H1 (cell line): ENCODE data around the gene OR1I1. TPM values are rescaled to one million over a fixed set of nuclear protein-coding genes. Genes with fewer than 3 reads are reported as not detected.

Source experiments
- CTCF ChIA-PET: fragments of 300-600 bp; sonication (Branson Sonifier 250); formaldehyde crosslinking; loops from one replicate; lab custom pipeline; 2021; ENCODE audit not compliant: partially characterized antibody; lab: Charles Lee
- POLR2A ChIA-PET: fragments of 300-600 bp; sonication (Branson Sonifier 250); formaldehyde crosslinking; loops from one replicate; lab custom pipeline; 2021; ENCODE audit warnings: inconsistent platforms; ENCODE audit not compliant: partially characterized antibody; lab: Charles Lee
- DNase-seq, 2 experiments: peaks; one replicate each; pipeline versions ENCODE4 v3.0.0 to v3.0.0-alpha.2; 2010 to 2022; ENCODE audit warnings: low spot score in 2 of 2, low read depth in 1 of 2, mixed read lengths in 1 of 2
- FAIRE-seq: peaks from 2 replicates; lab custom pipeline; 2011; peaks lifted over from hg19 to GRCh38; lab: Jason Lieb, UNC
- H2AFZ ChIP-seq: 2 replicates; pipeline ENCODE4 v1.8.1; 2012; ENCODE audit warnings: low read length, inconsistent platforms
- H2AK5ac ChIP-seq: 2 replicates; pipeline ENCODE4 v1.6.1; 2013; ENCODE audit warnings: low read depth, low read length
- H2BK120ac ChIP-seq: replicated peaks from 2 replicates; pipeline ENCODE3; 2013; ENCODE audit warnings: low read depth, low read length, inconsistent platforms
- H2BK12ac ChIP-seq: 2 replicates; pipeline ENCODE4 v1.6.1; 2013; ENCODE audit warnings: low read depth, low read length
- H2BK15ac ChIP-seq: 2 replicates; pipeline ENCODE4 v1.6.1; 2013; ENCODE audit warnings: low read length
- H2BK20ac ChIP-seq: 2 replicates; pipeline ENCODE4 v1.6.1; 2013; ENCODE audit warnings: low read length
- H2BK5ac ChIP-seq: 2 replicates; pipeline ENCODE4 v1.6.1; 2013; ENCODE audit warnings: low read depth, low read length
- H3K14ac ChIP-seq: 2 replicates; pipeline ENCODE4 v1.6.1; 2013; ENCODE audit warnings: inconsistent platforms; ENCODE audit not compliant: insufficient read length
- H3K18ac ChIP-seq: 2 replicates; pipeline ENCODE4 v1.6.1; 2013; ENCODE audit warnings: low read length; ENCODE audit errors: extremely low read depth
- H3K23ac ChIP-seq: 2 replicates; pipeline ENCODE4 v1.6.1; 2013; ENCODE audit warnings: inconsistent platforms; ENCODE audit not compliant: insufficient read length
- H3K23me2 ChIP-seq: 2 replicates; pipeline ENCODE4 v1.6.1; 2013; ENCODE audit warnings: low read depth, low read length
- H3K27ac ChIP-seq: 2 replicates; pipeline ENCODE4 v1.6.1; 2011; ENCODE audit warnings: low read depth, low read length, inconsistent platforms
- H3K27me3 ChIP-seq, 4 experiments: replicated peaks in 1 of 4; 1 replicate in 1 of 4; 2 replicates in 3 of 4; pipeline versions ENCODE4 v1.6.1 to v1.8.1; 2011 to 2013; ENCODE audit warnings: low read length in 3 of 4, mild to moderate bottlenecking in 3 of 4, inconsistent platforms in 2 of 4, mixed read lengths in 2 of 4, moderate library complexity in 1 of 4; ENCODE audit not compliant: control insufficient read depth in 3 of 4, insufficient read depth in 3 of 4; ENCODE audit errors: extremely low read depth in 1 of 4
- H3K36me3 ChIP-seq, 4 experiments: 2 replicates each; pipeline versions ENCODE4 v1.6.1 to v1.8.1; 2011 to 2013; ENCODE audit warnings: mild to moderate bottlenecking in 4 of 4, low read length in 3 of 4, moderate library complexity in 2 of 4, control low read depth in 1 of 4, inconsistent platforms in 1 of 4; ENCODE audit not compliant: insufficient read depth in 4 of 4, control insufficient read depth in 2 of 4
- H3K4ac ChIP-seq: replicated peaks from 2 replicates; pipeline ENCODE3; 2013; ENCODE audit warnings: low read length, low read depth, mixed read lengths, inconsistent platforms; ENCODE audit not compliant: insufficient read length
- H3K4me1 ChIP-seq, 4 experiments: replicated peaks in 1 of 4; 1 replicate in 1 of 4; 2 replicates in 3 of 4; pipeline versions ENCODE4 v1.6.1 to v1.8.1; 2011 to 2013; ENCODE audit warnings: low read length in 3 of 4, inconsistent platforms in 2 of 4, mixed read lengths in 1 of 4; ENCODE audit not compliant: insufficient read depth in 4 of 4, control insufficient read depth in 3 of 4
- H3K4me2 ChIP-seq, 2 experiments: 2 replicates each; pipeline versions ENCODE4 v1.6.1 to v1.8.1; 2011 to 2013; ENCODE audit warnings: low read depth in 2 of 2, low read length in 2 of 2, control low read depth in 1 of 2, inconsistent platforms in 1 of 2, mild to moderate bottlenecking in 1 of 2; ENCODE audit not compliant: insufficient read depth in 1 of 2
- H3K4me3 ChIP-seq, 4 experiments: fragments of 200-600, 300-600 bp in 1 of 4; sonication (generic), shearing (Covaris generic), sonication (Bioruptor Twin) in 1 of 4; 2 replicates each; pipeline versions ENCODE4 v1.5.1 to v1.8.1; 2011 to 2016; ENCODE audit warnings: low read length in 4 of 4, low read depth in 3 of 4, control low read depth in 2 of 4, inconsistent platforms in 2 of 4, mild to moderate bottlenecking in 2 of 4, mixed read lengths in 1 of 4, moderate library complexity in 1 of 4; ENCODE audit not compliant: insufficient read depth in 2 of 4; ENCODE audit errors: extremely low read depth in 1 of 4
- H3K56ac ChIP-seq: replicated peaks from 2 replicates; pipeline ENCODE3; 2013; ENCODE audit warnings: low read depth, mild to moderate bottlenecking, mixed read lengths, low read length, inconsistent platforms; ENCODE audit not compliant: insufficient read length
- H3K79me1 ChIP-seq: 2 replicates; pipeline ENCODE4 v1.6.1; 2013; ENCODE audit warnings: low read depth, low read length, control low read depth
- H3K79me2 ChIP-seq, 2 experiments: 2 replicates each; pipeline versions ENCODE4 v1.6.1 to v1.8.1; 2012 to 2013; ENCODE audit warnings: low read length in 2 of 2, mild to moderate bottlenecking in 2 of 2, inconsistent platforms in 1 of 2; ENCODE audit not compliant: insufficient read depth in 2 of 2, control insufficient read depth in 1 of 2
- H3K9ac ChIP-seq, 4 experiments: replicated peaks in 1 of 4; 1 replicate in 1 of 4; 2 replicates in 3 of 4; pipeline versions ENCODE4 v1.6.1 to v1.8.1; 2011 to 2013; ENCODE audit warnings: low read depth in 3 of 4, low read length in 3 of 4, control low read depth in 2 of 4, mild to moderate bottlenecking in 2 of 4, moderate library complexity in 2 of 4, inconsistent platforms in 1 of 4; ENCODE audit errors: extremely low read depth in 1 of 4
- H3K9me3 ChIP-seq, 2 experiments: 2 replicates each; pipeline versions ENCODE4 v1.6.1 to v1.8.1; 2012 to 2013; ENCODE audit warnings: mild to moderate bottlenecking in 2 of 2, moderate library complexity in 2 of 2, control low read depth in 1 of 2, inconsistent platforms in 1 of 2, low read depth in 1 of 2, low read length in 1 of 2, mixed read lengths in 1 of 2; ENCODE audit not compliant: insufficient read depth in 2 of 2
- H4K20me1 ChIP-seq, 2 experiments: replicated peaks in 1 of 2; 2 replicates each; pipeline versions ENCODE3 to v1.8.1; 2011 to 2013; ENCODE audit warnings: inconsistent platforms in 2 of 2, low read length in 2 of 2, mild to moderate bottlenecking in 1 of 2; ENCODE audit not compliant: insufficient read depth in 2 of 2, control insufficient read depth in 1 of 2
- H4K5ac ChIP-seq: 2 replicates; pipeline ENCODE4 v1.6.1; 2013; ENCODE audit warnings: low read length, low read depth, mixed read lengths, inconsistent platforms; ENCODE audit not compliant: insufficient read length
- H4K8ac ChIP-seq: 2 replicates; pipeline ENCODE4 v1.8.0; 2013; ENCODE audit warnings: mild to moderate bottlenecking, moderate library complexity, low read length, inconsistent platforms; ENCODE audit not compliant: insufficient read depth; ENCODE audit errors: extremely low read depth
- H4K91ac ChIP-seq: replicated peaks from 2 replicates; pipeline ENCODE3; 2013; ENCODE audit warnings: low read length, mixed read lengths, inconsistent platforms; ENCODE audit not compliant: insufficient read length
- NANOG ChIP-seq: IDR thresholded peaks from 2 replicates; pipeline ENCODE4 v1.6.1; 2011; ENCODE audit warnings: low read length, low read depth, mild to moderate bottlenecking, inconsistent platforms; ENCODE audit not compliant: insufficient read depth, poor library complexity, severe bottlenecking
- WGBS, 2 experiments: shearing (Covaris generic) in 1 of 2; methylation state at CpG; one replicate each; pipeline versions ENCODE4 v1.1.6 to v1.1.7; 2013 to 2015; ENCODE audit warnings: low lambda C conversion rate in 2 of 2, mixed read lengths in 2 of 2, inconsistent platforms in 1 of 2, low coverage in 1 of 2, missing lambda C conversion rate in 1 of 2; ENCODE audit not compliant: insufficient replicate concordance in 2 of 2, insufficient coverage in 1 of 2, insufficient read length in 1 of 2; ENCODE audit errors: extremely low coverage in 1 of 2, missing lambda C conversion rate in 1 of 2; 5-methylcytosine and 5-hydroxymethylcytosine counted together
- polyA plus RNA-seq, 7 experiments: library from polyadenylated mRNA; depleted of rRNA in 3 of 7; stranded (reverse) in 5 of 7; unstranded in 2 of 7; fragments of >200 nt in 5 of 7; fragments of 200-250 nt in 2 of 7; gene quantifications; 1 replicate in 5 of 7; 2 replicates in 1 of 7; 4 replicates in 1 of 7; pipeline versions ENCODE4 v1.2.1 to v1.2.3, GENCODE V29; 2011 to 2013; ENCODE audit warnings: missing spikeins in 2 of 7, mixed read lengths in 2 of 7
- total RNA-seq: library from RNA; stranded (reverse); fragmentation: NEBNext Ultra II Directional; extraction: Animal tissue kit (Norgen Biotek cat#: 25700); gene quantifications from 2 replicates; pipeline ENCODE4 v1.2.1, GENCODE V29; 2021

The OR1I1 gene
- total and polyA plus RNA-seq, 2 of the 8 experiments (the other 6 are each of a cell fraction or from before 2014, with no cell fraction given), result not detected

DNA sequence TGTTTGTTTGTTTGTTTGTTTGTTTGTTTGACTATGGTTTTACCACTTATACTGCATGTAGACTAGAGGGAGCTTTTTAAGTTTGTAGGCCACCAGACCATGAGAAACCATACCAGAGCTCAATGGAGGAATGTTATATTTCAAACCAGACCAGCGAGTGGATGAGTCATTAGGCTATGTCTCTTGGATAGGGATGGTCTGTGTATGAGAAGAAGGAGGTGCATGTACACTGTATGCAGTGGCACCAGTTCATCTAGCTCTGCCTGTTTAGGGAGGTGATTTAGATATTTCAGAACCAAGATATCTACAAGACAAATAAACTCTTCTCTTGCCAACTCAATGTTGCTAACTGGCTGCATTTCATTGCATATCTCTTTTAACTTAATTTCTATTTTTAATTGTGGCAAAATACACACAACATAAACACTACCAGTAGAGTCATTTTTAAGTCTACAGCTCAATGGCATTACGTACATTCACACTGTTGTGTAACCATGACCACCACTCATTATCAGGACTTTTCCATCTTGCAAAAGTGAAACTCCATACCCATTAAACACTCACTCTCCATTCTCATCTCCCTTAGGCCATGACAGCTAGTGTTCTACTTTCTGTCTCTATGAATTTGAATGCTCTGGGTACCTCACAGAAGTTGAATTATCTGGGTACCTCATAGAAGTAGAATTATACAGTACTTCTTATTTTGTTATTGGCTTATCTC is 54.4 kb downstream of the OR1I1 start:
- no peak for FAIRE-seq
- CTCF ChIA-PET, result interaction anchor here (0.9 to 3.0 kb wide), 2 partner anchors 14 to 18 kb away, joined by 3 to 10 read pairs; no protein-coding TSS in a partner anchor

More for the DNA sequence above, 54.4 kb downstream of the OR1I1 start:
- H3K18ac ChIP-seq, result no peak overlapping the region
- peaks cover 0 to 11% of the 10 kb centered on the region in 2 experiments; a peak in 2 of 4 replicates for H3K9me3 ChIP-seq
- no peak overlapping the region for H2BK15ac ChIP-seq
- H3K27me3 ChIP-seq, result no peaks in the 10 kb centered on the region; a peak in 2 of 7 replicates
- H4K91ac ChIP-seq, result no peak overlapping the region
- no peak overlapping the region for H3K4me2 ChIP-seq
- no peak overlapping the region for H4K8ac ChIP-seq
- no peak overlapping the region for H2BK120ac ChIP-seq
- no peaks in the 10 kb centered on the region for H3K4me1 ChIP-seq
- H3K36me3 ChIP-seq, result no peaks in the 10 kb centered on the region
- H3K56ac ChIP-seq, result no peak overlapping the region
- POLR2A ChIA-PET, result interaction anchor here (0.9 kb wide), 1 partner anchor 13 kb away, joined by 3 read pairs; no protein-coding TSS in a partner anchor
- no peak overlapping the region for H2BK20ac ChIP-seq
- H2AK5ac ChIP-seq, result no peak overlapping the region
- no peak overlapping the region for H3K23ac ChIP-seq
- DNase-seq, result no peak
- no peak overlapping the region for H2AFZ ChIP-seq
- no peaks in the 10 kb centered on the region for H3K79me1 ChIP-seq
- H3K23me2 ChIP-seq, result no peaks in the 10 kb centered on the region
- H3K14ac ChIP-seq, result no peak overlapping the region
- H4K5ac ChIP-seq, result no peak overlapping the region
- H4K20me1 ChIP-seq, result no peaks in the 10 kb centered on the region
- no peak overlapping the region for H2BK12ac ChIP-seq
- WGBS, 2 experiments, result 92% methylated on average over 2 of the region's 2 CpGs; no CpG with 5 or more reads in 1 of the 2 experiments
- no peak overlapping the region for H2BK5ac ChIP-seq
- H3K27ac ChIP-seq, result no peak overlapping the region
- H3K4me3 ChIP-seq, result no peak overlapping the region
- no peak for TF ChIP-seq NANOG
- no peaks in the 10 kb centered on the region for H3K79me2 ChIP-seq
- no peak overlapping the region for H3K9ac ChIP-seq
- no peak overlapping the region for H3K4ac ChIP-seq
